Measurements from ENCODE around the gene RAP2A.

The RAP2A gene

GRCh38 chr13:97484301-97484700 is 50.3 kb downstream of the RAP2A start:
- TF ChIP-seq CTCF (IDR thresholded peaks at IDR 0.05) = no peak
- Mint-ChIP-seq H3K27me3 (ENCODE audit: low read depth, poor library complexity) (peaks cover 4% of the 10 kb centered on the region), H3K4me3 (no peak overlapping the region), H3K27ac (no peak overlapping the region), H3K4me1 (peaks cover 7% of the 10 kb centered on the region), H3K36me3 (ENCODE audit: low read depth) (no peaks in the 10 kb centered on the region), H3K9me3 (peaks cover 10% of the 10 kb centered on the region)
- DNase-seq = no peak

- Mint-ChIP-seq H3K27me3 (ENCODE audit: low read depth, poor library complexity) (no peaks in the 10 kb centered on the region), H3K27ac (no peak overlapping the region), H3K36me3 (ENCODE audit: low read depth) (peaks cover 3% of the 10 kb centered on the region), H3K4me3 (no peak overlapping the region), H3K4me1 (no peaks in the 10 kb centered on the region), H3K9me3 (peaks cover 15% of the 10 kb centered on the region)
- no peak for TF ChIP-seq CTCF (IDR thresholded peaks at IDR 0.05)
- no peak for DNase-seq
Observed at GRCh38 chr13:97485320-97485719, 51.4 kb downstream of the RAP2A start.

- Mint-ChIP-seq H3K36me3 (ENCODE audit: low read depth) (peaks cover 15% of the 10 kb centered on the region), H3K4me1 (no peaks in the 10 kb centered on the region), H3K4me3 (no peak overlapping the region)
Observed at GRCh38 chr13:97490702-97491307, 56.8 kb downstream of the RAP2A start.

GRCh38 chr13:97491452-97491851 is 57.5 kb downstream of the RAP2A start:
- H3K4me1 Mint-ChIP-seq = no peaks in the 10 kb centered on the region

More at GRCh38 chr13:97490702-97491307, 56.8 kb downstream of the RAP2A start:
- Mint-ChIP-seq H3K27me3 (ENCODE audit: low read depth, poor library complexity) (no peaks in the 10 kb centered on the region), H3K27ac (no peak overlapping the region), H3K9me3 (peaks cover 33% of the 10 kb centered on the region)
- no peak for TF ChIP-seq CTCF (IDR thresholded peaks at IDR 0.05)
- no peak for DNase-seq

GRCh38 chr13:97492257-97492656 is 58.3 kb downstream of the RAP2A start:
- Mint-ChIP-seq H3K4me3 (no peak overlapping the region), H3K36me3 (ENCODE audit: low read depth) (peaks cover 15% of the 10 kb centered on the region), H3K27me3 (ENCODE audit: low read depth, poor library complexity) (no peaks in the 10 kb centered on the region), H3K27ac (no peak overlapping the region), H3K9me3 (peaks cover 30% of the 10 kb centered on the region), H3K4me1 (no peaks in the 10 kb centered on the region)
- TF ChIP-seq CTCF (IDR thresholded peaks at IDR 0.05) = no peak
- DNase-seq = no peak

More at GRCh38 chr13:97491452-97491851, 57.5 kb downstream of the RAP2A start:
- Mint-ChIP-seq H3K4me3 (no peak overlapping the region), H3K9me3 (peaks cover 33% of the 10 kb centered on the region), H3K27ac (no peak overlapping the region), H3K27me3 (ENCODE audit: low read depth, poor library complexity) (no peaks in the 10 kb centered on the region), H3K36me3 (ENCODE audit: low read depth) (peaks cover 15% of the 10 kb centered on the region)
- DNase-seq = no peak
- TF ChIP-seq CTCF (IDR thresholded peaks at IDR 0.05) = no peak

GRCh38 chr13:97492684-97493371 is 58.9 kb downstream of the RAP2A start:
- Mint-ChIP-seq H3K36me3 (ENCODE audit: low read depth) (peaks cover 15% of the 10 kb centered on the region), H3K27ac (no peak overlapping the region), H3K9me3 (peaks cover 30% of the 10 kb centered on the region), H3K27me3 (ENCODE audit: low read depth, poor library complexity) (no peaks in the 10 kb centered on the region), H3K4me1 (peaks cover under 1% of the 10 kb centered on the region), H3K4me3 (no peak overlapping the region)
- no peak for DNase-seq
- TF ChIP-seq CTCF (IDR thresholded peaks at IDR 0.05) = no peak
